ENCODE results near the gene RREB1. TPM values are rescaled to one million over a fixed set of nuclear protein-coding genes. Genes with fewer than 3 reads are reported as not detected.

RREB1 gene
- total and polyA plus RNA-seq, 12 donors, result 8.0 to 79.5 (median 48.7) TPM

- H3K27me3 ChIP-seq, result no peaks in the 10 kb centered on the region
- H3K27ac ChIP-seq, result peak overlapping the region in 1 of 5 donors; percentile 40
- H3K4me3 ChIP-seq, result no peak overlapping the region
- no peak for TF ChIP-seq CTCF (IDR thresholded peaks at IDR 0.05)
- no peak for TF ChIP-seq POLR2A (IDR thresholded peaks at IDR 0.05)
- no peak for DNase-seq
- intact Hi-C loops (cut with DNase I), result no loop called here
- 77 to 87% (median 81%) methylated on average over 6 of the region's 6 CpGs for WGBS, 4 donors
- peaks cover 12 to 71% of the 10 kb centered on the region in 2 donors for H3K4me1 ChIP-seq (replicated peaks in 1 of 2)
- no peaks in the 10 kb centered on the region for H3K36me3 ChIP-seq (replicated peaks in 1 of 2)
- no peaks in the 10 kb centered on the region for H3K9me3 ChIP-seq (replicated peaks in 1 of 3)
Observed at GRCh38 chr6:7157752-7158616, 50.2 kb downstream of the RREB1 start.

- TF ChIP-seq POLR2A (IDR thresholded peaks at IDR 0.05) (no peak), CTCF (IDR thresholded peaks at IDR 0.05) (no peak)
- no peaks in the 10 kb centered on the region for H3K9me3 ChIP-seq (replicated peaks in 1 of 3)
- intact Hi-C loops (cut with DNase I), result no loop called here
- H3K4me1 ChIP-seq (replicated peaks in 1 of 2), result peaks cover 26 to 81% of the 10 kb centered on the region in 2 donors
- H3K27me3 ChIP-seq, result no peaks in the 10 kb centered on the region
- DNase-seq, result no peak
- 74 to 80% (median 78%) methylated on average over 4 of the region's 4 CpGs for WGBS, 4 donors
- H3K4me3 ChIP-seq, result no peak overlapping the region
- no peaks in the 10 kb centered on the region for H3K36me3 ChIP-seq (replicated peaks in 1 of 2)
- H3K27ac ChIP-seq, result peak overlapping the region in 3 of 5 donors; percentile 15 to 31 (median 28)
Observed at GRCh38 chr6:7159790-7160525, 52.2 kb downstream of the RREB1 start.

GRCh38 chr6:7161253-7161623 is 53.5 kb downstream of the RREB1 start:
- no peak for DNase-seq
- Histone ChIP-seq H3K4me1 (replicated peaks in 1 of 2) (peaks cover 29 to 81% of the 10 kb centered on the region in 2 donors), H3K27me3 (no peaks in the 10 kb centered on the region), H3K9me3 (replicated peaks in 1 of 3) (no peaks in the 10 kb centered on the region), H3K4me3 (no peak overlapping the region), H3K27ac (peak overlapping the region in 1 of 5 donors; percentile 10), H3K36me3 (replicated peaks in 1 of 2) (no peaks in the 10 kb centered on the region)
- TF ChIP-seq CTCF (IDR thresholded peaks at IDR 0.05), result no peak
- TF ChIP-seq POLR2A (IDR thresholded peaks at IDR 0.05), result no peak
- intact Hi-C loops (cut with DNase I), result no loop called here

- Histone ChIP-seq H3K4me3 (no peak overlapping the region), H3K4me1 (replicated peaks in 1 of 2) (peaks cover 30 to 81% of the 10 kb centered on the region in 2 donors), H3K27ac (no peak overlapping the region), H3K9me3 (replicated peaks in 1 of 3) (no peaks in the 10 kb centered on the region), H3K36me3 (replicated peaks in 1 of 2) (no peaks in the 10 kb centered on the region), H3K27me3 (no peaks in the 10 kb centered on the region)
- intact Hi-C loops (cut with DNase I), result no loop called here
- DNase-seq, result no peak
- 46 to 59% (median 52%) methylated on average over 4 of the region's 4 CpGs for WGBS, 4 donors
- no peak for TF ChIP-seq POLR2A (IDR thresholded peaks at IDR 0.05)
- no peak for TF ChIP-seq CTCF (IDR thresholded peaks at IDR 0.05)
Observed at GRCh38 chr6:7161845-7162244, 54.1 kb downstream of the RREB1 start.

All from adrenal gland (tissue), 12 donors.